ENCODE measurements around the gene TMEM63C.

GRCh38 chr14:77273796-77274195, 92.2 kb downstream of the TMEM63C start:
- TF ChIP-seq CTCF (conservative IDR thresholded peaks at IDR 0.05 in 1 of 2, IDR thresholded peaks at IDR 0.05 in 1 of 2; ENCODE audit: extremely low read depth in 1 of 2, insufficient read depth in 1 of 2, low read depth in 1 of 2, low read length in 2 of 2) (no peak), EZH2 (IDR thresholded peaks at IDR 0.05; ENCODE audit: borderline replicate concordance, low read length) (no peak)
